AG04450 (cell line): ENCODE data around the gene ZNF581. TPM values are rescaled to one million over a fixed set of nuclear protein-coding genes. Genes with fewer than 3 reads are reported as not detected.

Source experiments
- CTCF ChIA-PET: fragments of 300-600, 350-600 bp; formaldehyde crosslinking; extraction: SDS; loops from one replicate; lab custom pipeline; 2022; ENCODE audit warnings: antibody characterized with exemption, inconsistent platforms; lab: Charles Lee
- POLR2A ChIA-PET: fragments of 350-600 bp; formaldehyde crosslinking; extraction: SDS; loops from one replicate; lab custom pipeline; 2021; ENCODE audit warnings: antibody characterized with exemption, inconsistent platforms; lab: Yijun Ruan, JAX
- DNase-seq: peaks from one replicate; pipeline ENCODE4 v3.0.0-alpha.2; 2011; ENCODE audit warnings: low read depth, low spot score
- H3K27ac ChIP-seq: one replicate; pipeline ENCODE4 v1.5.1; 2012; ENCODE audit warnings: low read depth, low read length, control low read depth
- H3K27me3 ChIP-seq: one replicate; pipeline ENCODE4 v1.6.0; 2012; ENCODE audit warnings: low read length; ENCODE audit not compliant: control insufficient read depth, insufficient read depth
- H3K4me3 ChIP-seq: 2 replicates; pipeline ENCODE4 v1.5.1; 2011; ENCODE audit warnings: mild to moderate bottlenecking, low read depth, low read length, control low read depth
- H3K9me3 ChIP-seq: 2 replicates; pipeline ENCODE4 v1.5.1; 2012; ENCODE audit warnings: low read length; ENCODE audit not compliant: control insufficient read depth, insufficient read depth
- polyA plus RNA-seq: library from polyadenylated mRNA; depleted of rRNA; stranded (reverse); fragments of >200 nt; gene quantifications from 2 replicates; pipeline ENCODE4 v1.2.3, GENCODE V29; 2011
- TF ChIP-seq, protein P1 (sequence below): IDR thresholded peaks from 2 replicates; pipeline ENCODE4 v1.5.1; 2011; ENCODE audit warnings: low read depth, low read length, control low read depth, inconsistent platforms

ZNF581 gene
- polyA plus RNA-seq, 1 experiment = 19.1 TPM

DNA sequence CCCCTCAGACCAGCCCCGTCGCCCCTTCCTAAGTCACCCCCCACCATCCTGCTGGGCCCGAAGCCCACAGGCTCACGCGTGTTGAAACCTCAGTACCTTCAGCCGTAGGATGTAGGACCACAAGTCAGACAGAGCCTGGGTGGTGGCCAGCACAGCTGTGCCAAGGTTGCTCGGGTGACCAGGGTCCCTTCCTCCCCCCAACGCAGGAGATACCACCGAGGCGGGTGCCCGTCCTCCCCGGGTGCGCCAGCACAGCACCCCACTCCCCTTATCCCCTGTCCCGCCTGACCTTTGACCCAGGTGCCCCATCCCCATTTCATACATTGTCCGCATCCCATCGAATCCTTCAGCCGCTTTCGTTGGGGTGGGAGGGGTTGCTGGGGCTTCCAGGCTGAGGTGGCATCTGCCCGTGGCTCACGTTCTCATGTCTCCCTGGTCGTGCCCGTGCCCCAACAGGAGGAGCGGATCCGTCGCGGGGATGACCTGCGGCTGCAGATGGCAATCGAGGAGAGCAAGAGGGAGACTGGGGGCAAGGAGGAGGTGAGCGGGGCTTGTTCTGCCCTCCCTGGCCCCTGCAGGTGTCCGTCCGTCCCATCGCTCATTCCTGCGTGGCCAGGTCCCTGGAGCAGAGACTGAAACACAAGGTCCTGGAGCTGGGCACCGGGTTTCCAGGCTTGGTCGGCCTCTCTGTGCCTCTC lies 46.1 kb downstream of the ZNF581 start:
- POLR2A ChIA-PET = no interaction called here
- Histone ChIP-seq H3K9me3 (no peaks in the 10 kb centered on the region; the same call in 1 of the 2 replicates), H3K4me3 (no peak overlapping the region), H3K27me3 (no peaks in the 10 kb centered on the region), H3K27ac (no peak overlapping the region)
- CTCF ChIA-PET = interaction anchor here (1.6 kb wide), 1 partner anchor 14 kb away, joined by 3 read pairs; no protein-coding TSS in a partner anchor
- TF ChIP-seq, protein P1, sequence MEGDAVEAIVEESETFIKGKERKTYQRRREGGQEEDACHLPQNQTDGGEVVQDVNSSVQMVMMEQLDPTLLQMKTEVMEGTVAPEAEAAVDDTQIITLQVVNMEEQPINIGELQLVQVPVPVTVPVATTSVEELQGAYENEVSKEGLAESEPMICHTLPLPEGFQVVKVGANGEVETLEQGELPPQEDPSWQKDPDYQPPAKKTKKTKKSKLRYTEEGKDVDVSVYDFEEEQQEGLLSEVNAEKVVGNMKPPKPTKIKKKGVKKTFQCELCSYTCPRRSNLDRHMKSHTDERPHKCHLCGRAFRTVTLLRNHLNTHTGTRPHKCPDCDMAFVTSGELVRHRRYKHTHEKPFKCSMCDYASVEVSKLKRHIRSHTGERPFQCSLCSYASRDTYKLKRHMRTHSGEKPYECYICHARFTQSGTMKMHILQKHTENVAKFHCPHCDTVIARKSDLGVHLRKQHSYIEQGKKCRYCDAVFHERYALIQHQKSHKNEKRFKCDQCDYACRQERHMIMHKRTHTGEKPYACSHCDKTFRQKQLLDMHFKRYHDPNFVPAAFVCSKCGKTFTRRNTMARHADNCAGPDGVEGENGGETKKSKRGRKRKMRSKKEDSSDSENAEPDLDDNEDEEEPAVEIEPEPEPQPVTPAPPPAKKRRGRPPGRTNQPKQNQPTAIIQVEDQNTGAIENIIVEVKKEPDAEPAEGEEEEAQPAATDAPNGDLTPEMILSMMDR = no peak
- no peak for DNase-seq

DNA sequence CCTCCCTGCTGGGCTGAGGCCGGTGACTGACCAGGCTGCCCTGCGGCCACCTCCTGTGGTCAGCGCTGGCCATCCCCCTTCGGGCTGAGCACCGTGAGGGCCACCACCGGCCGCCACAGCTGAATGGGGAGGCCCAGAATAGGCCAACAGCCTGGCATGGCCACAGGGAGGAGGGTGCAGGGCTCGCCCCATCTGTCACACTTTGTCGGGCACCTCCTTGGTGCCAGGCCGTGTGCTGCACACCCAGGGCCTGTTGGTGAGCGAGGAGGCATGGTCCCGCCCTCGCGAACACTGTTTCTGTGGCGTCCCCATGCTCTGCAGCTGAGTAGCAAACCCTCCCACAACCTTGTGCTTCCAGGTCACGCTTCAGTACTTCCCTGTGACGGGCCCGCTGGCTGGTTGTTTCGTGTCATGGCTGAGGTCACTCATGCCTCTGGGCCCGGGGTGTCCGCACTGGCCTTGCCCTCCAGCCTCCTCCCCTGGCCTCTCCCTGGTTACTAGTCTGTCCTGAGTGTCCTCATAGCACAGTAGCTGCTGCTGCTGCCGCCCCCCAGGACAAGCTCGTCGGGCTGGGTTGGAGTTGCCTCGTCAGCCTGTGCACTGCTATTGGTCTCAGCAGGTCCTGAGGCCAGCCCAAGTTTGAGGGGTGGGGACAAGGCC lies 46.8 kb downstream of the ZNF581 start:
- CTCF ChIA-PET = interaction anchor here (1.6 kb wide), 1 partner anchor 13 kb away, joined by 3 read pairs; no protein-coding TSS in a partner anchor
- no peaks in the 10 kb centered on the region; the same call in 1 of the 2 replicates for H3K9me3 ChIP-seq
- no peak overlapping the region for H3K27ac ChIP-seq
- POLR2A ChIA-PET = no interaction called here
- no peaks in the 10 kb centered on the region for H3K27me3 ChIP-seq
- TF ChIP-seq, protein P1 = no peak
- H3K4me3 ChIP-seq = no peak overlapping the region
- DNase-seq = no peak

DNA sequence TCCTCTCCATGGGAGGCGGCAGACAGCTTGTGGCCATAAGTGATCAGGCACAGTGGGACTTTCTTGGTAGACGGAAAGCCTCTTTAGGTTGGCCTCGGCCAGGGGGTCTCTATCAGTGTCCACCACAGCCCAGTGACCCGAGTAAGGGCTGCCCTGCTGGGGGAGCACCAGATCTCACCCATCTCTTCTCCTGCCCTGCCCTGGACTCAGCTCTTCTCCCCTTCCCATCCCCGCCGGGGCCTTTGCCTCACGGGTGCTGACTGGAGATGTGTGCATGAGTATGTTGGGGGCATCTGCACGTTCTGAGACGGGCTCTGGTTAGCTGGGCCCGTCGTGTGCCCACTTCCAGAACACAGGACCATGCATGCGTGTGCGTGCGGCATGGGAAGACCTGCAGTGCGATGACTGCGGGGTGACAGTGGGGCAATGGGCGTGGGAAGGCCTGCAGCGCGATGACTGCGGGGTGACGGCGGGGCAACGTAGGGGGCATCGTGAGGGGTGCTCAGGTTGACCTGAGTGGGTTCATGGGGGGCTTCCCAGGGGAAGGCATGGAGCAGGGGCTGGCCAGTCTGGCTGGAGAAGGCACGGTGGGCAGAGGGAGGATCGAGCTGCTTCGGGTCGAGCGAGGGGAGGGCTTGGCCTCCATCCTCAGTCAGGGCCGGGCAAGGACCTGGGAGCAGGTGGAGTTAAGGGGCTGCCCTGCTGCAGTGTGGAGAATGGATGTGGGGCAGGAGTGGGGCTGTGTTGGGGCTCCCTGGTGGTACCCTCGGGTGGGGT lies 47.5 kb downstream of the ZNF581 start:
- CTCF ChIA-PET = interaction anchor here (1.6 kb wide), 1 partner anchor 13 kb away, joined by 3 read pairs; no protein-coding TSS in a partner anchor
- TF ChIP-seq, protein P1 = no peak
- Histone ChIP-seq H3K4me3 (no peak overlapping the region), H3K27me3 (no peaks in the 10 kb centered on the region), H3K9me3 (no peaks in the 10 kb centered on the region; the same call in 1 of the 2 replicates), H3K27ac (no peak overlapping the region)
- no peak for DNase-seq
- POLR2A ChIA-PET = no interaction called here

DNA sequence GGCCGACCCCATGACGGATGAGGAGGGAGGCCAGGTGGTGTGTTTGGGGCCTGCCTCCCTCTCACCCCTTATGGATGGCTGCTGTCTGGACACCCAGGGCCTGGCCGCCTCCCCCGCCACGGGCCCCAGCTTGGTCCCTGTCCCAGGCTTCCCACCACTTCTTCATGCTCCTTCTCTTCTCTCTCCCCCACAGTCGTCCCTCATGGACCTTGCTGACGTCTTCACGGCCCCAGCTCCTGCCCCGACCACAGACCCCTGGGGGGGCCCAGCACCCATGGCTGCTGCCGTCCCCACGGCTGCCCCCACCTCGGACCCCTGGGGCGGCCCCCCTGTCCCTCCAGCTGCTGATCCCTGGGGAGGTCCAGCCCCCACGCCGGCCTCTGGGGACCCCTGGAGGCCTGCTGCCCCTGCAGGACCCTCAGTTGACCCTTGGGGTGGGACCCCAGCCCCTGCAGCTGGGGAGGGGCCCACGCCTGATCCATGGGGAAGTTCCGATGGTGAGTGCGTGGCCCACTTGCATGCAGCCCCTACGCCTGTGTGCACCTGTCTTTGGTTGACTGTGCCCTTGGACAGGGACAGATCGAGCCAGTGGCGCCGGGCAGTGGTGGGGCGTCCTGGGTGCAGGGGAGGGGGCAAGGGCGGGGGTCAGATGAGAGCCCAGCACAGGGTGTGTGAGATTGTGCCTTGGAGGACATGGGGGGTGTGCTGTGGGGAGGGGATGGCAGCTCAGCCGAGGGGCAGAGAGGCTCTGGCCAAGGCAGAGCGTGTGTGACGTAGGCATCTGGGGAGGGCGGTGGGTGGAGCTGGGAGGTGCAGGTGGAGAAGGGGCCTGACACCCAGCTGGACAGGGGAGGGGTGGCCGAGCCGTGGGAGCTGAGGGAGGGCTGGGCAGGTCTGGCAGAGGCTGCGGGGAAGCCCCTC lies 48.4 kb downstream of the ZNF581 start:
- Histone ChIP-seq H3K27ac (no peak overlapping the region), H3K9me3 (no peaks in the 10 kb centered on the region; the same call in 1 of the 2 replicates), H3K27me3 (no peaks in the 10 kb centered on the region), H3K4me3 (no peak overlapping the region)
- no peak for DNase-seq
- TF ChIP-seq, protein P1 = no peak
- POLR2A ChIA-PET = no interaction called here
- CTCF ChIA-PET = no interaction called here
